HG02943 (cell line): Measurements from ENCODE around the gene CCDC192.
A peak's percentile ranks its signal among the peaks of the same experiment; 100 is the strongest.
"Not testable (repeated sequence)": the region's sequence is repeated elsewhere in the genome, so short reads cannot be mapped to it uniquely, and the experiment has no call there.

Experiments used
- ATAC-seq: cut with Tn5 transposase; IDR thresholded peaks from one replicate; pipeline ENCODE4 v1.9.1; 2021; ENCODE audit warnings: mild to moderate bottlenecking, low read depth, moderate library complexity; ENCODE audit not compliant: unreplicated experiment

Gene CCDC192

GRCh38 chr5:127839072-127839471 is 135.9 kb downstream of the CCDC192 start:
- ATAC-seq = no peak

- peak; percentile 35 for ATAC-seq
Observed at GRCh38 chr5:127839496-127840197, 136.5 kb downstream of the CCDC192 start.

GRCh38 chr5:127840198-127840524 is 137.0 kb downstream of the CCDC192 start:
- peak; percentile 66 for ATAC-seq

- ATAC-seq = no peak
Observed at GRCh38 chr5:127840809-127841208, 137.6 kb downstream of the CCDC192 start.

DNA sequence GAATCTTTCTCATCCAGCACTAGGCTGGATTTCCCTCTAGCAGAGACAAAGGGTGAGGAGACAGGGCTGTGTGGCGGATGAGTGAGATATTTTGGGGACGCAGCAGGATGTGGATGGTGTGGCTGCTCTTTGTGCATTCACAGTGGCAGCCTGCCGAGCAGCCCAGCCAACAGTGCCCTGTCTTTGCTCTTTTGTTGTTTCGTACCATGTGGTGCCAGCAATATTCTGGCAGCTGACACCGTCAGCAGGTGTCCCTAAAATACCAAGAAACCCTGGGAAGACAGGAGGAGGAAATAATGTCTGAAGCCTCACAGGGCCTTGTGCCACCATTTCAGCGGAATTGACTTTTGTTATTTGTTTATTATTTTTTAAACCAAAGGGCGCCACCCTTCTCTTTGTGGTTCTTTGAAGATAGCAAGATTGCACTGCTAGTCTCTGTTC is 141.4 kb downstream of the CCDC192 start:
- no peak for ATAC-seq

GRCh38 chr5:127846884-127847283 is 143.7 kb downstream of the CCDC192 start:
- no peak for ATAC-seq

GRCh38 chr5:127847641-127848040 is 144.4 kb downstream of the CCDC192 start:
- not testable (repeated sequence) for ATAC-seq

DNA sequence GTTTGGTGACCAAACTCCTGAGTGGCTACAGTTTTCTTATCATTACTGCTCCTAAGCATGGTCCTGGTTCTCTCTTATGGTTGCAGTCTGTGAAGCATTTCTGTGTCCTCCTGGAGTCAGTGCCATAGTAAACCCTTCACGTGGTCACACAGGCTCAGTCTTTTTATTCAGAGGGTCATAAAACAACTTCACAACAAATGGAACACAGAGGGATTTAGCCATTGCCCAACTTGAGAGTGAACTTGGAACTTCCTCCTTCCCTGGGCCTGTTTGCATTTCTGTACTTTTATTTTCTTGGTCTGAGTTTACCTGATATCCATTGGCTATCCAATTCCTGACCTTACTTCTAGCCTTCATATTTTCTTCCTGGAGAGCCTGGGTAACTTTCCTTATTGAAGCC is 144.9 kb downstream of the CCDC192 start:
- ATAC-seq = no peak

GRCh38 chr5:127849408-127849807 is 146.2 kb downstream of the CCDC192 start:
- ATAC-seq = no peak

- no peak for ATAC-seq
Observed at GRCh38 chr5:127849891-127850290, 146.7 kb downstream of the CCDC192 start.

DNA sequence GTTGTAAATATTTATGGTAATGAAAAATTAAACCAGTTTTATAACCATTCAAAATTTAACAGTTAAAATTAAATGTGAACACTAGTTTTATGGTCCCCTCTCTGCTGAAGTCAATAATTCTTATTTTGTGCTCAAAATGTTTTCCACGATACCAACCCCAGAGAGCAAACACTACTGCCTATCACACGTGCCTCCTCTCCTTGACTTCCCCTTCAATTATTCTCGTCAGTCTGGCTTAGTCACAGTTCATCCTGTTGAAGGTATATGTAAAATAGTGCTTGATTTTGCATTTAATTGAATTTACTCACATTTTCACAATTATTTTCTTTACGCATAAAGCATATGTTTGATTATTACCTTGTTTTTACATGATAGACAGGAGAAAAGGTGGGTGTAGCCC is 148.8 kb downstream of the CCDC192 start:
- ATAC-seq = no peak

GRCh38 chr5:127854520-127854919 is 151.3 kb downstream of the CCDC192 start:
- ATAC-seq = no peak

GRCh38 chr5:127856292-127856691 is 153.1 kb downstream of the CCDC192 start:
- ATAC-seq = peak; percentile 73

GRCh38 chr5:127858116-127858784 is 155.1 kb downstream of the CCDC192 start:
- ATAC-seq = no peak

- no peak for ATAC-seq
Observed at GRCh38 chr5:127860291-127860690, 157.1 kb downstream of the CCDC192 start.

- ATAC-seq = no peak
Observed at GRCh38 chr5:127863161-127863560, 160.0 kb downstream of the CCDC192 start.

DNA sequence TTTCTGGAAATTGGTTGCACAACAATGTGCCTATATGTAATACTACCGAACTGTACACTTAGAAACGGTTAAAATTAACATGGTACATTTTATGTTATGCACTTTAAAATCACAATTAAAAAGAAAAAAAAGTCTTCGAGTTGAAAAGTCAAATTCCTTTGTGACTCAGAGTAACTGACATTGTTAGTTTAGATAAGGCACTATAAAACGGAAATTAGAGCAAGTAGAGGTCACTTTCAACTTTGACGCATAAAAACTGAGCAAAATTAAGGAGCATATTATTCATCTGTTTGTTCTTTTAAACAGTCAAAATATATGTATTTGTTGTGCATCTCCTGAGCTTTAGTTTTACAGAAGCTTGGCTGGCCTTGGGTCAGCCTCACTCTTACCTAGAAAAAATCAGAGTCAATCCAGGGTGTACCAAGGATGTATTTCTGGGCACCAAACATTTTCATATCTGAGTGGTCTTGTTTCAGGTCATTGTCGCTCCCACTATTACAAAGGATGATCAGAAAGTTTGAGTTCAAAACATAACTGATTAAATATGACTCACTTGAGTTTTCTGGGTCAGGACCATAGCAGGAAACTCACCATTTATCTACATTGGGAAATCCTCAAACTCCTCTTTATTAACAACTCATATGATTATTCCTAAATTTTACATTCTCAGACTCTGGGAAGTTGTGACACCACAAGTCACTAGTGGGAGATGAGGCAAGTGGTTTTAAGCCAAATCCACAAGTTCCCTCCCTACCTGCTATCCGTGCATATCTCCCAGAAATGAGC is 160.6 kb downstream of the CCDC192 start:
- no peak for ATAC-seq

GRCh38 chr5:127864511-127864910 is 161.3 kb downstream of the CCDC192 start:
- no peak for ATAC-seq

GRCh38 chr5:127865273-127865672 is 162.1 kb downstream of the CCDC192 start:
- no peak for ATAC-seq

DNA sequence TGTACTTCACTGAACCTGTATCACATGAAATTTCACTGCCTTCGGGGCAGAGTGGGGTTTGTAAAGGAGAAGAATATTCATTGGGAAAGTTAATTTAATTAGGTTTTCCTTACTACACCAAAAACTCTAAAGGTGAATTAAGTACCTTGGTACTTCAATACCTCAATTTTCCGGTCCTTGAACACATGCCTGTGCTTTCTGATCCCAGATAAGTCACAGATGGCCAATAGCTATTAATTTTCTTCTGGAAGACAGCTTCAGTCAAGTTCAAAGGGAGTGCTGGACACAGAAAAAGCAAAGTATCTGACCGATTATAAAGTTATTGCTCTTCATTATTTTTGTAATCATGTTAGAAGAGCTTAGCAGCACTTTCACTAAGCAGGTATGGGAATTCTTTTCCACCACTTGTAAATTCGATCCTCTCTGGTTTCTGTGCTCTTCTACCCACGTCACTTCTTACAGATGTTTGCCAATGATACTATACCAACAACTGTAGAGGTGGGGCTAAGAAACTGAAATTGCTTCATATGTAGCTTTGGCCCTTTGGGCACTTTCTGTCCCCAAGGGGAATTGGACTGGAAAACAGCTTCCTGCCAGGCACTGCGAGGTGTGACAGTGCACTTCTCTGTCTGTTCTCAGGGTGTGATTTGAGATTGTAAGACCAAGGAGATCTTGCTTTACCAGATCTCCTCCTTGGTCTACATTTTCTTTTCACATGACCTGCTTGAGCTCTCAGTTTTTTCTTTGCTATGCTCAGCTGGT is 164.0 kb downstream of the CCDC192 start:
- peak; percentile 60 for ATAC-seq

- no peak for ATAC-seq
Observed at GRCh38 chr5:127870914-127871313, 167.7 kb downstream of the CCDC192 start.
